HCT116 (cell line): Measurements from ENCODE around the gene BMPER. TPM values are rescaled to one million over a fixed set of nuclear protein-coding genes. Genes with fewer than 3 reads are reported as not detected.

Source experiments
- ATAC-seq: fragments of 200-7000 bp; cut with Tn5 transposase; 2 replicates; pipeline ENCODE4 v1.9.1; 2020; ENCODE audit warnings: mild to moderate bottlenecking, moderate library complexity
- BruUV-seq: library from RNA; stranded (reverse); fragments of 400-500 nt; replicated peaks from 2 replicates; lab custom pipeline; 2021; lab: Mats Ljungman, UMichigan
- CTCF ChIA-PET: fragments of 300-600 bp; sonication (Branson Sonifier 250); formaldehyde crosslinking; loops from one replicate; lab custom pipeline; 2021; ENCODE audit warnings: antibody characterized with exemption; lab: Charles Lee
- POLR2A ChIA-PET: fragments of 300-600, 350-600 bp; sonication (Branson Sonifier 250); formaldehyde crosslinking; loops from one replicate; lab custom pipeline; 2021; ENCODE audit warnings: antibody characterized with exemption; lab: Charles Lee
- RAD21 ChIA-PET, 2 experiments: fragments of 300-600 bp; sonication (Branson Sonifier 250); formaldehyde crosslinking; loops; one replicate each; lab custom pipeline; 2023; ENCODE audit warnings: low total read pairs in 2 of 2; ENCODE audit not compliant: uncharacterized antibody in 2 of 2, unreplicated experiment in 2 of 2, low non-redundant PET in 1 of 2; lab: Charles Lee
- DNase-seq: peaks from one replicate; pipeline ENCODE4 v3.0.0-alpha.2; 2010; ENCODE audit warnings: low read depth, low spot score
- H2AFZ ChIP-seq: fragments of 200-600 bp; shearing (Covaris generic), sonication (generic); 2 replicates; pipeline ENCODE4 v1.6.1; 2017; ENCODE audit warnings: low read depth, mixed run types, mixed read lengths, antibody characterized with exemption, low read length; ENCODE audit not compliant: poor library complexity, severe bottlenecking
- H3K27ac ChIP-seq: 2 replicates; pipeline ENCODE4 v1.5.1; 2012; ENCODE audit warnings: low read depth, low read length
- H3K27me3 ChIP-seq: fragments of 200-600 bp; sonication (generic); 2 replicates; pipeline ENCODE4 v1.6.1; 2016; ENCODE audit warnings: mixed run types, low read length, mixed read lengths; ENCODE audit not compliant: insufficient read depth
- H3K36me3 ChIP-seq, 2 experiments: fragments of 200-500 bp in 1 of 2; fragments of 200-600 bp in 1 of 2; sonication (Bioruptor generic) in 1 of 2; sonication (generic) in 1 of 2; 2 replicates each; pipeline versions ENCODE4 v1.5.1 to v1.6.1; 2014 to 2016; ENCODE audit warnings: low read length in 2 of 2, inconsistent platforms in 1 of 2, mixed read lengths in 1 of 2, mixed run types in 1 of 2; ENCODE audit not compliant: insufficient read depth in 2 of 2, control insufficient read depth in 1 of 2
- H3K4me1 ChIP-seq, 2 experiments: fragments of 200-600 bp in 1 of 2; sonication (generic) in 1 of 2; 2 replicates each; pipeline versions ENCODE4 v1.5.1 to v1.6.1; 2012 to 2017; ENCODE audit warnings: low read length in 2 of 2, inconsistent platforms in 1 of 2, mild to moderate bottlenecking in 1 of 2, mixed read lengths in 1 of 2, mixed run types in 1 of 2, moderate library complexity in 1 of 2; ENCODE audit not compliant: insufficient read depth in 2 of 2, control insufficient read depth in 1 of 2
- H3K4me2 ChIP-seq: fragments of 200-600 bp; sonication (generic); 2 replicates; pipeline ENCODE4 v1.6.1; 2017; ENCODE audit warnings: mixed run types, low read length, mixed read lengths
- H3K4me3 ChIP-seq, 2 experiments: fragments of 200-600 bp in 1 of 2; sonication (generic) in 1 of 2; replicated peaks in 1 of 2; 2 replicates each; pipeline ENCODE4 v1.5.1; 2011 to 2016; ENCODE audit warnings: low read length in 2 of 2, control low read depth in 1 of 2, low read depth in 1 of 2, mild to moderate bottlenecking in 1 of 2, mixed read lengths in 1 of 2, mixed run types in 1 of 2
- H3K79me2 ChIP-seq: fragments of 200-600 bp; sonication (generic); 2 replicates; pipeline ENCODE4 v1.6.1; 2017; ENCODE audit warnings: mild to moderate bottlenecking, mixed run types, low read length, moderate library complexity, mixed read lengths; ENCODE audit not compliant: insufficient read depth
- H3K9ac ChIP-seq: fragments of 200-600 bp; sonication (generic); 2 replicates; pipeline ENCODE4 v1.6.1; 2016; ENCODE audit warnings: low read length, mixed read lengths
- H3K9me2 ChIP-seq: fragments of 200-600 bp; sonication (generic), shearing (Covaris generic); 2 replicates; pipeline ENCODE4 v1.6.1; 2017; ENCODE audit warnings: mixed run types, mild to moderate bottlenecking, moderate library complexity; ENCODE audit not compliant: insufficient read depth
- H3K9me3 ChIP-seq, 2 experiments: fragments of 200-500 bp in 1 of 2; fragments of 200-600 bp in 1 of 2; sonication (Bioruptor generic) in 1 of 2; sonication (generic) in 1 of 2; 2 replicates each; pipeline ENCODE4 v1.6.1; 2014 to 2017; ENCODE audit warnings: low read length in 2 of 2, mixed read lengths in 2 of 2, inconsistent platforms in 1 of 2, low read depth in 1 of 2, mild to moderate bottlenecking in 1 of 2, mixed run types in 1 of 2, moderate library complexity in 1 of 2; ENCODE audit not compliant: control insufficient read depth in 1 of 2, insufficient read depth in 1 of 2
- H4K20me1 ChIP-seq: fragments of 200-600 bp; sonication (generic), shearing (Covaris generic); 2 replicates; pipeline ENCODE4 v1.6.1; 2017; ENCODE audit warnings: mixed run types, mild to moderate bottlenecking, moderate library complexity; ENCODE audit not compliant: insufficient read depth
- CBX3 ChIP-seq: IDR thresholded peaks from 2 replicates; pipeline ENCODE4 v1.6.1; 2012; ENCODE audit warnings: low read depth
- ELF1 ChIP-seq: IDR thresholded peaks from 2 replicates; pipeline ENCODE4 v1.6.1; 2012; ENCODE audit warnings: low read depth, borderline replicate concordance
- EZH2phosphoT487 ChIP-seq: fragments of 200-600 bp; IDR thresholded peaks from 2 replicates; pipeline ENCODE4 v1.6.1; 2018; ENCODE audit warnings: antibody characterized with exemption, borderline replicate concordance
- FOSL1 ChIP-seq: IDR thresholded peaks from 2 replicates; pipeline ENCODE4 v1.6.1; 2012; ENCODE audit warnings: low read depth
- JUND ChIP-seq: IDR thresholded peaks from 2 replicates; pipeline ENCODE4 v1.6.1; 2012
- POLR2A ChIP-seq: IDR thresholded peaks from 2 replicates; pipeline ENCODE4 v1.7.0; 2011; ENCODE audit warnings: borderline replicate concordance; ENCODE audit not compliant: insufficient read depth, insufficient read length; ENCODE audit errors: extremely low read depth
- POLR2AphosphoS5 ChIP-seq: IDR thresholded peaks from 2 replicates; pipeline ENCODE4 v1.6.1; 2011; ENCODE audit warnings: mild to moderate bottlenecking, low read depth, low read length, moderate library complexity
- RAD21 ChIP-seq: IDR thresholded peaks from 2 replicates; pipeline ENCODE4 v1.6.1; 2012; ENCODE audit warnings: low read depth, mild to moderate bottlenecking
- REST ChIP-seq: IDR thresholded peaks from 2 replicates; pipeline ENCODE4 v1.6.1; 2012; ENCODE audit warnings: low read depth
- SIN3A ChIP-seq: IDR thresholded peaks from 2 replicates; pipeline ENCODE4 v1.6.1; 2012; ENCODE audit warnings: low read depth
- SP1 ChIP-seq: IDR thresholded peaks from 2 replicates; pipeline ENCODE4 v1.6.1; 2012; ENCODE audit warnings: low read depth
- SRF ChIP-seq: IDR thresholded peaks from 2 replicates; pipeline ENCODE4 v1.6.1; 2012; ENCODE audit warnings: low read depth
- TCF7L2 ChIP-seq: IDR thresholded peaks from 2 replicates; pipeline ENCODE4 v1.7.0; 2011; ENCODE audit warnings: borderline replicate concordance, inconsistent platforms; ENCODE audit not compliant: insufficient read depth, insufficient read length; ENCODE audit errors: extremely low read depth
- YY1 ChIP-seq: IDR thresholded peaks from 2 replicates; pipeline ENCODE4 v1.6.1; 2011; ENCODE audit warnings: low read length, low read depth, moderate library complexity, mild to moderate bottlenecking; ENCODE audit not compliant: insufficient replicate concordance; ENCODE audit errors: extremely low read depth
- ZBTB33 ChIP-seq: IDR thresholded peaks from 2 replicates; pipeline ENCODE4 v1.6.1; 2011; ENCODE audit warnings: mild to moderate bottlenecking, low read length, moderate library complexity; ENCODE audit not compliant: insufficient replicate concordance; ENCODE audit errors: extremely low read depth
- ZFX ChIP-seq: fragments of 450-650 bp; IDR thresholded peaks from 2 replicates; pipeline ENCODE4 v1.6.1; 2017
- ZNF274 ChIP-seq: fragments of 200-500 bp; sonication (Bioruptor generic); IDR thresholded peaks from 2 replicates; pipeline ENCODE4 v1.6.1; 2014; ENCODE audit warnings: mild to moderate bottlenecking, low read depth, low read length, inconsistent platforms
- intact Hi-C: fragments of 100-400 bp; cut with micrococcal nuclease; formaldehyde crosslinking; loops from 2 replicates; pipeline ENCODE4 v1.10.0; 2022
- total RNA-seq: library from RNA; stranded (reverse); gene quantifications from one replicate; pipeline ENCODE4 v1.2.1, GENCODE V29; 2021; ENCODE audit not compliant: unreplicated experiment

BMPER gene
- total RNA-seq, 1 experiment from 2014 or later, result not detected

- no TSS peak for BruUV-seq
- no peaks in the 10 kb centered on the region for H4K20me1 ChIP-seq
- H3K4me1 ChIP-seq, result no peaks in the 10 kb centered on the region
- RAD21 ChIA-PET, result no interaction called here
- POLR2A ChIA-PET, result no interaction called here
- no peak overlapping the region for H3K27ac ChIP-seq
- H3K4me2 ChIP-seq, result no peak overlapping the region
- H3K27me3 ChIP-seq, result no peaks in the 10 kb centered on the region
- CTCF ChIA-PET, result interaction anchor here (1.3 kb wide), 1 partner anchor 30 kb away, joined by 4 read pairs; no protein-coding TSS in a partner anchor
- no peaks in the 10 kb centered on the region for H3K79me2 ChIP-seq
- no peaks in the 10 kb centered on the region for H3K9me3 ChIP-seq
- intact Hi-C loops, result no loop called here
- H3K4me3 ChIP-seq, result no peak overlapping the region
- no peak overlapping the region for H3K9ac ChIP-seq
- TF ChIP-seq SP1 (no peak), YY1 (no peak), FOSL1 (no peak), SIN3A (no peak), ELF1 (no peak), REST (no peak), ZNF274 (no peak), ZFX (no peak), RAD21 (no peak), POLR2AphosphoS5 (no peak), EZH2phosphoT487 (no peak), JUND (no peak), TCF7L2 (no peak), ZBTB33 (no peak), POLR2A (no peak), SRF (no peak), CBX3 (no peak)
- DNase-seq, result no peak
- H3K9me2 ChIP-seq, result no peaks in the 10 kb centered on the region
- no peaks in the 10 kb centered on the region for H3K36me3 ChIP-seq
- ATAC-seq, result no peak
- no peak overlapping the region for H2AFZ ChIP-seq
Observed at GRCh38 chr7:34057956-34058355, 152.6 kb downstream of the BMPER start.
